Spleen (tissue), 7 donors: ENCODE data around the gene AKAP3.

ENCODE experiments used
- POLR2A ChIP-seq, 3 donors: fragments of 450-650 bp; IDR thresholded peaks; one replicate each; pipeline ENCODE4 v1.5.1; 2017; ENCODE audit warnings: antibody characterized with exemption in 3 of 3, mild to moderate bottlenecking in 1 of 3
- POLR2AphosphoS5 ChIP-seq, 3 donors: sonication (generic); formaldehyde crosslinking; IDR thresholded peaks; one replicate each; pipeline ENCODE4 v1.5.1; 2017; ENCODE audit warnings: antibody characterized with exemption in 3 of 3
- TF ChIP-seq, protein P1 (sequence below), 11 experiments: fragments of 200-600 bp in 7 of 11; fragments of 450-650 bp in 4 of 11; sonication (generic) in 4 of 11; IDR thresholded peaks in 8 of 11; conservative IDR thresholded peaks in 3 of 11; 1 replicate in 7 of 11; 2 replicates in 4 of 11; pipeline versions ENCODE4 v1.4.0 to v1.8.0; 2016 to 2021; ENCODE audit warnings: antibody characterized with exemption in 11 of 11, inconsistent platforms in 4 of 11, mild to moderate bottlenecking in 1 of 11
- donor health status: DM: no; HTN: no; CAD: no; lungs with moderate emphysema.
- donor health status: DM: no; HTN: no; CAD: no.
- donor health status: DM: no; HTN: no; CAD: no.

DNA sequence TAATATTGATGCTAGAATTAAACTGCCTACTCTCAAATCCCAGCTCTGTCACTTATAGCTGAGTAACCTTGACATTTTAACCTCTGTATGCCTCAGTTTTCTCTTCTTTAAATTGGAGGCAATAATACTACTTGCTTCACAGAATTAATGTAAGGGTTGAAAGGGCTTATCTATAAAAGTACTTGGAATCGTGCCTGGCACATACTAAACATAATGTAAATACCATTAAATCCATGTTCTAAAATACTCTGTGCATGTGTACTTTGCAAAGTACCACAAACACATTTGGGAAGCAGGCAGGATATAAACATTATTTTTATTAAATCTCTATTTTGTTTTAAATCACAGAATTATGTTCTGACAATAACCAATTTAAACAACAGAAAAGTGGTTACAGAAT, 44.9 kb downstream of the AKAP3 start:
- TF ChIP-seq POLR2AphosphoS5 (IDR thresholded peaks at IDR 0.05), result no peak
- TF ChIP-seq, protein P1, sequence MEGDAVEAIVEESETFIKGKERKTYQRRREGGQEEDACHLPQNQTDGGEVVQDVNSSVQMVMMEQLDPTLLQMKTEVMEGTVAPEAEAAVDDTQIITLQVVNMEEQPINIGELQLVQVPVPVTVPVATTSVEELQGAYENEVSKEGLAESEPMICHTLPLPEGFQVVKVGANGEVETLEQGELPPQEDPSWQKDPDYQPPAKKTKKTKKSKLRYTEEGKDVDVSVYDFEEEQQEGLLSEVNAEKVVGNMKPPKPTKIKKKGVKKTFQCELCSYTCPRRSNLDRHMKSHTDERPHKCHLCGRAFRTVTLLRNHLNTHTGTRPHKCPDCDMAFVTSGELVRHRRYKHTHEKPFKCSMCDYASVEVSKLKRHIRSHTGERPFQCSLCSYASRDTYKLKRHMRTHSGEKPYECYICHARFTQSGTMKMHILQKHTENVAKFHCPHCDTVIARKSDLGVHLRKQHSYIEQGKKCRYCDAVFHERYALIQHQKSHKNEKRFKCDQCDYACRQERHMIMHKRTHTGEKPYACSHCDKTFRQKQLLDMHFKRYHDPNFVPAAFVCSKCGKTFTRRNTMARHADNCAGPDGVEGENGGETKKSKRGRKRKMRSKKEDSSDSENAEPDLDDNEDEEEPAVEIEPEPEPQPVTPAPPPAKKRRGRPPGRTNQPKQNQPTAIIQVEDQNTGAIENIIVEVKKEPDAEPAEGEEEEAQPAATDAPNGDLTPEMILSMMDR (IDR thresholded peaks at IDR 0.05 in 8 of 11, conservative IDR thresholded peaks at IDR 0.05 in 3 of 11), result no peak
- no peak for TF ChIP-seq POLR2A (IDR thresholded peaks at IDR 0.05)
